Panc1 (cell line): ENCODE measurements around the gene FUNDC2. TPM values are rescaled to one million over a fixed set of nuclear protein-coding genes. Genes with fewer than 3 reads are reported as not detected.
"Not testable (repeated sequence)": the region's sequence is repeated elsewhere in the genome, so short reads cannot be mapped to it uniquely, and the experiment has no call there.

ENCODE experiments used
- ATAC-seq: fragments of 200-7000 bp; cut with Tn5 transposase; 2 replicates; pipeline ENCODE4 v1.9.1; 2020; ENCODE audit warnings: mild to moderate bottlenecking, moderate library complexity
- BruUV-seq: library from RNA; stranded (reverse); fragments of 400-500 nt; replicated peaks from 2 replicates; lab custom pipeline; 2021; lab: Mats Ljungman, UMichigan
- CTCF ChIA-PET: fragments of 300-600 bp; sonication (Branson Sonifier 250); formaldehyde crosslinking; loops from one replicate; lab custom pipeline; 2022; ENCODE audit warnings: antibody characterized with exemption; lab: Charles Lee
- POLR2A ChIA-PET: fragments of 300-600 bp; sonication (Branson Sonifier 250); formaldehyde crosslinking; loops from one replicate; lab custom pipeline; 2022; ENCODE audit warnings: antibody characterized with exemption; lab: Charles Lee
- DNase-seq: peaks from one replicate; pipeline ENCODE4 v3.0.0-alpha.2; 2010; ENCODE audit warnings: low read depth, low spot score
- H3K27ac ChIP-seq: 2 replicates; pipeline ENCODE4 v1.5.1; 2011; ENCODE audit warnings: mild to moderate bottlenecking, low read length, inconsistent platforms
- H3K27me3 ChIP-seq: fragments of 200-500 bp; sonication (Bioruptor generic); 2 replicates; pipeline ENCODE4 v1.6.0; 2014; ENCODE audit warnings: low read length, inconsistent platforms; ENCODE audit not compliant: control insufficient read depth, insufficient read depth
- H3K36me3 ChIP-seq: fragments of 200-500 bp; sonication (Bioruptor generic); 2 replicates; pipeline ENCODE4 v1.5.1; 2014; ENCODE audit warnings: inconsistent platforms, mild to moderate bottlenecking, low read length, moderate library complexity; ENCODE audit not compliant: control insufficient read depth, insufficient read depth
- H3K4me1 ChIP-seq: 2 replicates; pipeline ENCODE4 v1.5.1; 2011; ENCODE audit warnings: inconsistent platforms, mild to moderate bottlenecking, low read length, moderate library complexity; ENCODE audit not compliant: control insufficient read depth, insufficient read depth
- H3K4me3 ChIP-seq, 2 experiments: 2 replicates each; pipeline ENCODE4 v1.5.1; 2011 to 2012; ENCODE audit warnings: low read depth in 2 of 2, low read length in 2 of 2, mild to moderate bottlenecking in 2 of 2, inconsistent platforms in 1 of 2, moderate library complexity in 1 of 2
- H3K9me3 ChIP-seq: fragments of 200-500 bp; sonication (Bioruptor generic); 2 replicates; pipeline ENCODE4 v1.5.1; 2014; ENCODE audit warnings: low read depth, mild to moderate bottlenecking, inconsistent platforms, low read length, moderate library complexity; ENCODE audit not compliant: control insufficient read depth, insufficient read depth
- POLR2AphosphoS5 ChIP-seq: IDR thresholded peaks from 2 replicates; pipeline ENCODE4 v1.6.1; 2012; ENCODE audit warnings: mild to moderate bottlenecking, low read depth, low read length, moderate library complexity
- SIN3A ChIP-seq: IDR thresholded peaks from 2 replicates; pipeline ENCODE4 v1.6.1; 2012; ENCODE audit warnings: low read depth, mild to moderate bottlenecking, low read length, moderate library complexity, borderline replicate concordance; ENCODE audit not compliant: insufficient read depth
- TCF7L2 ChIP-seq: IDR thresholded peaks from 2 replicates; pipeline ENCODE4 v1.6.1; 2011; ENCODE audit warnings: mild to moderate bottlenecking, low read depth, low read length, inconsistent platforms
- in situ Hi-C: cut with HindIII; loops from 2 replicates; pipeline ENCODE4 v1.10.0; 2016; ENCODE audit warnings: low sequenced_read_pairs, low pct_unique_long_range_greater_than_20kb
- intact Hi-C: fragments of 100-400 bp; cut with micrococcal nuclease; formaldehyde crosslinking; loops from one replicate; pipeline ENCODE4 v1.10.0; 2022; ENCODE audit not compliant: unreplicated experiment
- total RNA-seq: library from RNA; stranded (reverse); gene quantifications from one replicate; pipeline ENCODE4 v1.2.1, GENCODE V29; 2021; ENCODE audit not compliant: unreplicated experiment
- TF ChIP-seq, protein P1 (sequence below): fragments of 450-650 bp; IDR thresholded peaks from 2 replicates; pipeline ENCODE4 v1.5.1; 2017; ENCODE audit warnings: mild to moderate bottlenecking
- TF ChIP-seq, protein P2 (sequence below), 2 experiments: IDR thresholded peaks; 2 replicates each; pipeline ENCODE4 v1.6.1; 2011 to 2012; ENCODE audit warnings: low read depth in 2 of 2, control low read depth in 1 of 2, low read length in 1 of 2, mild to moderate bottlenecking in 1 of 2, moderate library complexity in 1 of 2; ENCODE audit not compliant: insufficient read depth in 1 of 2

The FUNDC2 gene
- total RNA-seq, 1 experiment from 2014 or later, result 68.8 TPM

DNA sequence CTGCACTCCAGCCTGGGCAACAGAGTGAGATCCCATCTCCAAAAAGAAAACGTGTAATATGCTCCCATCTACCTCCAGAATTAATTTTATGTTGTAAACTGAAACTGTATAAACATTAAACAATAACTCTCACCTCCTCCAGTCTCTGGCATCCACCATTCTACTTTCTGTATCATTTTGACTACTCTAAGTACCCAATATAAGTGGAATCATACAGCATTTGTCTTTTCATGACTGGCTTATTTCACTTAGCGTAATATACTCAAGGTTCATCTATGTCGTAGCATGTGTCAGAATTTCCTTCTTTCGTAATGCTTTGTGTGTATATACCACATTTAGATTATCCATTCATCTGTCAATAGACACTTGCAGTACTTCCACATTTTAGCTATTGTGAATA is 24.8 kb upstream of the FUNDC2 start:
- no peaks in the 10 kb centered on the region for H3K4me1 ChIP-seq
- ChIA-PET POLR2A (no interaction called here), CTCF (no interaction called here)
- no peaks in the 10 kb centered on the region for H3K9me3 ChIP-seq
- H3K4me3 ChIP-seq, result no peak overlapping the region
- H3K27ac ChIP-seq, result no peak overlapping the region
- no peak for ATAC-seq
- DNase-seq, result no peak
- intact Hi-C loops, result no loop called here
- H3K36me3 ChIP-seq, result no peaks in the 10 kb centered on the region
- no peaks in the 10 kb centered on the region for H3K27me3 ChIP-seq
- no TSS peak for BruUV-seq
- TF ChIP-seq SIN3A (no peak), TCF7L2 (no peak), POLR2AphosphoS5 (no peak)
- TF ChIP-seq, protein P1, sequence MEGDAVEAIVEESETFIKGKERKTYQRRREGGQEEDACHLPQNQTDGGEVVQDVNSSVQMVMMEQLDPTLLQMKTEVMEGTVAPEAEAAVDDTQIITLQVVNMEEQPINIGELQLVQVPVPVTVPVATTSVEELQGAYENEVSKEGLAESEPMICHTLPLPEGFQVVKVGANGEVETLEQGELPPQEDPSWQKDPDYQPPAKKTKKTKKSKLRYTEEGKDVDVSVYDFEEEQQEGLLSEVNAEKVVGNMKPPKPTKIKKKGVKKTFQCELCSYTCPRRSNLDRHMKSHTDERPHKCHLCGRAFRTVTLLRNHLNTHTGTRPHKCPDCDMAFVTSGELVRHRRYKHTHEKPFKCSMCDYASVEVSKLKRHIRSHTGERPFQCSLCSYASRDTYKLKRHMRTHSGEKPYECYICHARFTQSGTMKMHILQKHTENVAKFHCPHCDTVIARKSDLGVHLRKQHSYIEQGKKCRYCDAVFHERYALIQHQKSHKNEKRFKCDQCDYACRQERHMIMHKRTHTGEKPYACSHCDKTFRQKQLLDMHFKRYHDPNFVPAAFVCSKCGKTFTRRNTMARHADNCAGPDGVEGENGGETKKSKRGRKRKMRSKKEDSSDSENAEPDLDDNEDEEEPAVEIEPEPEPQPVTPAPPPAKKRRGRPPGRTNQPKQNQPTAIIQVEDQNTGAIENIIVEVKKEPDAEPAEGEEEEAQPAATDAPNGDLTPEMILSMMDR, result no peak
- TF ChIP-seq, protein P2, sequence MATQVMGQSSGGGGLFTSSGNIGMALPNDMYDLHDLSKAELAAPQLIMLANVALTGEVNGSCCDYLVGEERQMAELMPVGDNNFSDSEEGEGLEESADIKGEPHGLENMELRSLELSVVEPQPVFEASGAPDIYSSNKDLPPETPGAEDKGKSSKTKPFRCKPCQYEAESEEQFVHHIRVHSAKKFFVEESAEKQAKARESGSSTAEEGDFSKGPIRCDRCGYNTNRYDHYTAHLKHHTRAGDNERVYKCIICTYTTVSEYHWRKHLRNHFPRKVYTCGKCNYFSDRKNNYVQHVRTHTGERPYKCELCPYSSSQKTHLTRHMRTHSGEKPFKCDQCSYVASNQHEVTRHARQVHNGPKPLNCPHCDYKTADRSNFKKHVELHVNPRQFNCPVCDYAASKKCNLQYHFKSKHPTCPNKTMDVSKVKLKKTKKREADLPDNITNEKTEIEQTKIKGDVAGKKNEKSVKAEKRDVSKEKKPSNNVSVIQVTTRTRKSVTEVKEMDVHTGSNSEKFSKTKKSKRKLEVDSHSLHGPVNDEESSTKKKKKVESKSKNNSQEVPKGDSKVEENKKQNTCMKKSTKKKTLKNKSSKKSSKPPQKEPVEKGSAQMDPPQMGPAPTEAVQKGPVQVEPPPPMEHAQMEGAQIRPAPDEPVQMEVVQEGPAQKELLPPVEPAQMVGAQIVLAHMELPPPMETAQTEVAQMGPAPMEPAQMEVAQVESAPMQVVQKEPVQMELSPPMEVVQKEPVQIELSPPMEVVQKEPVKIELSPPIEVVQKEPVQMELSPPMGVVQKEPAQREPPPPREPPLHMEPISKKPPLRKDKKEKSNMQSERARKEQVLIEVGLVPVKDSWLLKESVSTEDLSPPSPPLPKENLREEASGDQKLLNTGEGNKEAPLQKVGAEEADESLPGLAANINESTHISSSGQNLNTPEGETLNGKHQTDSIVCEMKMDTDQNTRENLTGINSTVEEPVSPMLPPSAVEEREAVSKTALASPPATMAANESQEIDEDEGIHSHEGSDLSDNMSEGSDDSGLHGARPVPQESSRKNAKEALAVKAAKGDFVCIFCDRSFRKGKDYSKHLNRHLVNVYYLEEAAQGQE (IDR thresholded peaks at IDR 0.05; ENCODE audit: insufficient read depth in 1 of 2, low read depth in 2 of 2, low read length in 1 of 2), result no peak
- in situ Hi-C loops, result no loop called here

DNA sequence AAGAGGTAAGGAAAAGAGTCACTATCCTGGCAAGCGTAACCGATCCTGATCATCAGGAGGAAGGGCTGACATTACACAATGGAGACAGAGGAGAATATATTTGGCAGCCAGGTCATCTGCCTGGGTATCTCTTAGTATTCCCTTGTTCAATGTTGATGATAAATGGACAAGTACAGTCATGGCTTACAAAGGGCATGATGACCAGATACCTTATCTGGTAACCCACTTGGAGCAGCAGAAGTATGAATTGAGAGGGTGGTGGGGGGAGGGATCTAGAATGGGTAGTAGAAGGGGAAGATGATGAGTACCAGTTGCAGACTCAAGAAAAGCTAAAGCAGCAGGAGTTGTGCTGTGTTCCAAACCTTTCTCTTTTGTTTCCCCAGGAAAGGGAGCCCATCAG is 21.5 kb upstream of the FUNDC2 start:
- CTCF ChIA-PET, result no interaction called here

GRCh38 chrX:155006379-155006778 is 20.3 kb upstream of the FUNDC2 start:
- H3K4me3 ChIP-seq, POLR2A ChIA-PET, in situ Hi-C loops, CTCF ChIA-PET, BruUV-seq, intact Hi-C loops, H3K9me3 ChIP-seq, H3K27me3 ChIP-seq, H3K36me3 ChIP-seq, H3K27ac ChIP-seq, DNase-seq, ATAC-seq, H3K4me1 ChIP-seq: not testable (repeated sequence)

More for the DNA sequence above, 21.5 kb upstream of the FUNDC2 start:
- no peaks in the 10 kb centered on the region for H3K4me1 ChIP-seq
- BruUV-seq, result no TSS peak
- ATAC-seq (no peak), DNase-seq (no peak)
- H3K4me3 ChIP-seq, result no peak overlapping the region
- no peaks in the 10 kb centered on the region for H3K36me3 ChIP-seq
- intact Hi-C loops, result no loop called here
- no peak for TF ChIP-seq TCF7L2
- in situ Hi-C loops, result no loop called here
- no peaks in the 10 kb centered on the region for H3K27me3 ChIP-seq
- POLR2A ChIA-PET, result no interaction called here
- no peaks in the 10 kb centered on the region for H3K9me3 ChIP-seq
- no peak overlapping the region for H3K27ac ChIP-seq

DNA sequence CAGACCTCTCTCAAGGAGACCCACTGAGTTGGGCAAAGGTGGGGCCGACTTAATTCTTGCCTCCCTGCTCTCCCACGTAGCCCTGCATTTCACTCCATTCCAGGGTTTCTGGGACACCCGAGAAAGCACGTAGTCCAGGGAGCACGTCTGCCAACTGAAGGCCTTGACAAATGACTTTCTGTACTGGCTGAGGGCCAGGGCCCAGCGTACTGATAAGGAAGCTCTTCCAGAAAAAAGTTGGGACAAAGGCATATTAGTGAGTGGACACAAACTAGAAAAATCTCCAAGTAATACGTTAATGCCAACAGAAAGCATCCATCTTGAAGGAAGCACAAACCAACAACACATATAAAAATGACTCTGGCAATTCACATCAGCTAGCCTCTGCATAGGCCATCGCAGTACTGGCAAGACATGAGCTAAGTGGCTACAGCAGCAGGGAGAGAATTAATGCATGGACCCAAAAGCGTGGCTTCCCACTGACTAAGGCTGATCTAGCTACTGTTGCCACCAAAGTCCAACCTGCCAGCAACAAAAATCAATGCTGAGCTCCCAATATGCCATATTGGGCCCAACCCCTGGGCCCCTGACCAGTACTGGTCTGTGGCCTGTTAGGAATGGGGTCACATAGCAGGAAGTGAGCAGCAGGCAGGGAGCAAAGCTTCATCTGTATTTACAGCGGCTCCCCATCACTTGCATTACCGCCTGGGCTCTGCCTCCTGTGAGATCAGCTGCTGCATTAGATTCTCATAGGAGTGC is 19.6 kb upstream of the FUNDC2 start:
- DNase-seq, intact Hi-C loops, H3K4me1 ChIP-seq, H3K27me3 ChIP-seq, H3K27ac ChIP-seq, ATAC-seq, POLR2A ChIA-PET, in situ Hi-C loops, H3K9me3 ChIP-seq, H3K4me3 ChIP-seq, H3K36me3 ChIP-seq, BruUV-seq: not testable (repeated sequence)
- CTCF ChIA-PET, result interaction anchor here (0.6 kb wide), 1 partner anchor 87 kb away, joined by 3 read pairs; no protein-coding TSS in a partner anchor

GRCh38 chrX:155008578-155008977 is 18.1 kb upstream of the FUNDC2 start:
- BruUV-seq, H3K27ac ChIP-seq, H3K9me3 ChIP-seq, CTCF ChIA-PET, H3K4me1 ChIP-seq, intact Hi-C loops, H3K4me3 ChIP-seq, in situ Hi-C loops, H3K36me3 ChIP-seq, H3K27me3 ChIP-seq, DNase-seq, POLR2A ChIA-PET: not testable (repeated sequence)
- ATAC-seq, result peak; percentile 92
